ENCODE measurements around the gene ANXA4.

Gene ANXA4

GRCh38 chr2:69811591-69811990 lies 69.7 kb downstream of the ANXA4 start:
- Histone ChIP-seq H3K9me3 (ENCODE audit: low read length) (no peaks in the 10 kb centered on the region), H4K20me1 (ENCODE audit: insufficient read depth, low read length) (no peaks in the 10 kb centered on the region), H3K9me2 (ENCODE audit: low read depth, low read length) (no peaks in the 10 kb centered on the region), H3K79me2 (ENCODE audit: insufficient read depth, low read length) (no peaks in the 10 kb centered on the region), H3K4me1 (ENCODE audit: insufficient read depth, low read length, severe bottlenecking) (no peaks in the 10 kb centered on the region), H3K4me2 (ENCODE audit: low read length) (no peak overlapping the region), H3F3A (ENCODE audit: insufficient read depth, low read length) (no peaks in the 10 kb centered on the region), H2AFZ (ENCODE audit: low read length) (no peak overlapping the region), H3K36me3 (ENCODE audit: insufficient read depth, low read length) (no peaks in the 10 kb centered on the region), H3K27ac (ENCODE audit: low read depth, low read length, poor library complexity, severe bottlenecking) (no peak overlapping the region), H3K27me3 (ENCODE audit: insufficient read depth, low read length) (peaks cover 7% of the 10 kb centered on the region; the same call in 1 of the 2 replicates), H3K9ac (ENCODE audit: low read length) (no peak overlapping the region), H3K4me3 (ENCODE audit: low read depth, low read length, poor library complexity, severe bottlenecking) (no peak overlapping the region)
- TF ChIP-seq CTCF (IDR thresholded peaks at IDR 0.05; ENCODE audit: low read length) = no peak

DNA sequence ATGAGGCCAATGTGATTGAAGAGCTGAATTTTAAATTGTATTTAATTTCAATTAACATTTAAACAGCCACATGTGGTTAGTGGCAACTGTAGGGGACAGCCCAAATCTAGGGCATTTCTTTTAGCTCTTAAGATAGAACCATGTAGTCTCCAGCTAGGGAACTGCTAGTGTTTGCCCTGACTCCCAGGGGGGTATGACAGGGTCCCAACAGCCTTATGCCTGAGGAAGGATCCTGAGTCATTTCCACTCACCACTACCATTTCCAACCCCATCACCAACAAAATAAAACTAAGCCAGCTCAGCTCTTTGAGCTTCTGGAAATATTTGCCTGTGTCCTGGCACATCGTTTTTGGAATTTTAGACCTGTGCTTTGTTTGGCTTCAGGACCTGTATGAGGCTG lies 73.8 kb downstream of the ANXA4 start:
- no peak overlapping the region for H3K9ac ChIP-seq (ENCODE audit: low read length)

DNA sequence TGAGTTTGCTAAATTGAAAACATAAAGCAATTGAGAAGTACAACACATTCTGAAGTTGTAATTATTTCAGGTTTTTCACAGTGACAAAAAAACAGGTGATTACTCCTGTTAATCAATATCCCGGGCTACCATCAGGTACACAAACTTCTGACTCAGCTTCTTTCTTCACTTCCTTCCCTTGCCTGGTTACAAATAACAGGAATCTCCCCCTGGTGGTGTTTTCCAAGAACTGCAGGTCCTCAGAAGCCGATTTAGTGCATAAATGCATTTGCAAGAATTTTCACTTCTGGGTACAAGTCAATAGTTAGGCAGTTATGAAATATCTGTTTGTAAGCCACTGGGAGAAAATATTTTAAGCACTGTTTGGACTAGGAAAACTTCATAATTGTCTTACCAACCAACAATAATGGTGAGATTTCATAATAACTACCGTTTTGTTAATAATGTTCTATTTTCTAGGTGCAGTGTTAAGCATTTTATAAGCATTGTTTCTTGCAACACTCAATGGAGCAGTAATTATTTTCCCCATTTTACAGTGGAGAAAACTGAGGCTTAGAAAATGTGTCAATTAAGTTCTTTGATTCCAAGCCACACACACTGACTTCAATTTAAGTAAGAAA lies 75.1 kb downstream of the ANXA4 start:
- Histone ChIP-seq H3K9ac (ENCODE audit: low read length) (no peak overlapping the region), H3K27ac (ENCODE audit: low read depth, low read length, poor library complexity, severe bottlenecking) (no peak overlapping the region), H4K20me1 (ENCODE audit: insufficient read depth, low read length) (no peaks in the 10 kb centered on the region), H3K4me2 (ENCODE audit: low read length) (no peak overlapping the region), H3K79me2 (ENCODE audit: insufficient read depth, low read length) (no peaks in the 10 kb centered on the region), H3K4me1 (ENCODE audit: insufficient read depth, low read length, severe bottlenecking) (no peaks in the 10 kb centered on the region), H3F3A (ENCODE audit: insufficient read depth, low read length) (no peaks in the 10 kb centered on the region), H3K4me3 (ENCODE audit: low read depth, low read length, poor library complexity, severe bottlenecking) (no peak overlapping the region), H3K36me3 (ENCODE audit: insufficient read depth, low read length) (no peaks in the 10 kb centered on the region), H3K9me2 (ENCODE audit: low read depth, low read length) (no peaks in the 10 kb centered on the region), H3K27me3 (ENCODE audit: insufficient read depth, low read length) (no peaks in the 10 kb centered on the region), H3K9me3 (ENCODE audit: low read length) (no peaks in the 10 kb centered on the region), H2AFZ (ENCODE audit: low read length) (0 out of 2 replicates have a peak overlapping the region, but pooled peaks have one; percentile 16)
- peak; percentile 86 for TF ChIP-seq CTCF (IDR thresholded peaks at IDR 0.05; ENCODE audit: low read length)
- no peak for TF ChIP-seq EZH2 (IDR thresholded peaks at IDR 0.05; ENCODE audit: borderline replicate concordance, low read length)

More for the DNA sequence above, 73.8 kb downstream of the ANXA4 start:
- Histone ChIP-seq H3K9me2 (ENCODE audit: low read depth, low read length) (no peaks in the 10 kb centered on the region), H3F3A (ENCODE audit: insufficient read depth, low read length) (no peaks in the 10 kb centered on the region), H3K36me3 (ENCODE audit: insufficient read depth, low read length) (no peaks in the 10 kb centered on the region), H3K9me3 (ENCODE audit: low read length) (no peaks in the 10 kb centered on the region), H4K20me1 (ENCODE audit: insufficient read depth, low read length) (no peaks in the 10 kb centered on the region), H3K27ac (ENCODE audit: low read depth, low read length, poor library complexity, severe bottlenecking) (no peak overlapping the region), H2AFZ (ENCODE audit: low read length) (no peak overlapping the region), H3K79me2 (ENCODE audit: insufficient read depth, low read length) (no peaks in the 10 kb centered on the region), H3K4me1 (ENCODE audit: insufficient read depth, low read length, severe bottlenecking) (no peaks in the 10 kb centered on the region), H3K4me3 (ENCODE audit: low read depth, low read length, poor library complexity, severe bottlenecking) (no peak overlapping the region), H3K4me2 (ENCODE audit: low read length) (no peak overlapping the region), H3K27me3 (ENCODE audit: insufficient read depth, low read length) (peaks cover 5% of the 10 kb centered on the region; the same call in 1 of the 2 replicates)
- TF ChIP-seq CTCF (IDR thresholded peaks at IDR 0.05; ENCODE audit: low read length) (no peak), EZH2 (IDR thresholded peaks at IDR 0.05; ENCODE audit: borderline replicate concordance, low read length) (no peak)

Measured in OCI-LY1 (cell line).